GM12801 (cell line): ENCODE data around the gene ZNF143.
A peak's percentile ranks its signal among the peaks of the same experiment; 100 is the strongest.

ENCODE experiments used
- TF ChIP-seq, protein P1 (sequence below): IDR thresholded peaks from one replicate; pipeline ENCODE4 v1.5.1; 2011; ENCODE audit warnings: control low read depth; ENCODE audit not compliant: insufficient read length; ENCODE audit errors: extremely low read depth

Gene ZNF143

DNA sequence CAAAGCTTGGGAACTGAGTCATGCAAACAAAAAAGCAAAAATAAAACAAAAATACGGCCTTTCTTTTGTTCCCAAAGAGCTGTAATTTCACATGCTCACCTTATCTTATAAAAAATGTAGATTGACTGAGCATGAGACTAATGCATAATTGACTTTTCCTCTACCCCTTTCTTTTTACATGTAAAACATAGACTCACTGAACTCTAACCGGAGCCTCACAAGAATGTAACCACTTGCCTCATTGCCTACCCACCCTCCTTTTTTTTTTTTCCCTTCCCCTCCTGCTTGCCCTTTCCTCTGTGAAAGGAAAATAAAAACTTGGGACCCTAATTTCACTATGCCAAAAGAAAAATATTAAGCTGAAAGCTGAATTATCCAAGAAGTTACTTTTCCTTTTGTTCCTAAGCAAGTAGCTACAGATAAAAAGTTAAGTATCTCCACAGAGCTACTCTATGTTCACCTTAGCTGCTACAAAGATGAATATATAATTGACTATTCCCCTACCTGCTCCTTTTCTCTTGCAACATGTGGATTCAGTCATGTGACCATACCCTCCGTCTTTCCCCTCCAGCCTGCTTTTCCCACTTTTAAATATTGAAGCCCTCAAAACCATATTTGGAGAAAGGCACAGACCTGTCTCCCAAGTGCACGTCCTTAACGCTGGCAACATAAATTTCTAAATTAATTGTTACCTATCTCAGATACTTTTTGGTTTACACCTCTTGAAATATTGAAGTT is 73.1 kb downstream of the ZNF143 start:
- TF ChIP-seq, protein P1, sequence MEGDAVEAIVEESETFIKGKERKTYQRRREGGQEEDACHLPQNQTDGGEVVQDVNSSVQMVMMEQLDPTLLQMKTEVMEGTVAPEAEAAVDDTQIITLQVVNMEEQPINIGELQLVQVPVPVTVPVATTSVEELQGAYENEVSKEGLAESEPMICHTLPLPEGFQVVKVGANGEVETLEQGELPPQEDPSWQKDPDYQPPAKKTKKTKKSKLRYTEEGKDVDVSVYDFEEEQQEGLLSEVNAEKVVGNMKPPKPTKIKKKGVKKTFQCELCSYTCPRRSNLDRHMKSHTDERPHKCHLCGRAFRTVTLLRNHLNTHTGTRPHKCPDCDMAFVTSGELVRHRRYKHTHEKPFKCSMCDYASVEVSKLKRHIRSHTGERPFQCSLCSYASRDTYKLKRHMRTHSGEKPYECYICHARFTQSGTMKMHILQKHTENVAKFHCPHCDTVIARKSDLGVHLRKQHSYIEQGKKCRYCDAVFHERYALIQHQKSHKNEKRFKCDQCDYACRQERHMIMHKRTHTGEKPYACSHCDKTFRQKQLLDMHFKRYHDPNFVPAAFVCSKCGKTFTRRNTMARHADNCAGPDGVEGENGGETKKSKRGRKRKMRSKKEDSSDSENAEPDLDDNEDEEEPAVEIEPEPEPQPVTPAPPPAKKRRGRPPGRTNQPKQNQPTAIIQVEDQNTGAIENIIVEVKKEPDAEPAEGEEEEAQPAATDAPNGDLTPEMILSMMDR = no peak

- TF ChIP-seq, protein P1 = peak; percentile 55
Observed at GRCh38 chr11:9535189-9535781, 74.5 kb downstream of the ZNF143 start.

GRCh38 chr11:9538548-9538947 is 77.7 kb downstream of the ZNF143 start:
- TF ChIP-seq, protein P1 = no peak

DNA sequence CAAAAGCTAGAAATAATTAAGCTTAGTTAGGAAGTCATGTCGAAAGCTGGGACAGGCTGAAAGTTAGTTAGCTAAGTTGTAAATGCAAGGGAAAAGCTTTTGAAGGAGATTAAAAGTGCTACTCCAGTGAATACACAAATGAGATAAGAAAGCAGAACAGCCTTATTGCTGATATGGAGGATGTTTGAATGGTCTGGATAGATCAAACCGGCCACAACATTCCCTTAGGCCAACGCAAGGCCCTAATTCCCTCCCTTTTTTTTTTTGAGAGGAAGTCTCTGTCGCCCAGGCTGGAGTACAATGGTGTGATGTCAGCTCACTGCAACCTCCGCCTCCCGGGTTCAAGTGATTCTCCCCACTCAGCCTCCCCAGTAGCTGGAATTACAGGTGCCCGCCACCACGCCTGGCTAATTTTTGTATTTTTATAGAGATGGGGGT is 89.4 kb downstream of the ZNF143 start:
- TF ChIP-seq, protein P1 = no peak

- TF ChIP-seq, protein P1 = no peak
Observed at GRCh38 chr11:9561279-9561982, 100.6 kb downstream of the ZNF143 start.

DNA sequence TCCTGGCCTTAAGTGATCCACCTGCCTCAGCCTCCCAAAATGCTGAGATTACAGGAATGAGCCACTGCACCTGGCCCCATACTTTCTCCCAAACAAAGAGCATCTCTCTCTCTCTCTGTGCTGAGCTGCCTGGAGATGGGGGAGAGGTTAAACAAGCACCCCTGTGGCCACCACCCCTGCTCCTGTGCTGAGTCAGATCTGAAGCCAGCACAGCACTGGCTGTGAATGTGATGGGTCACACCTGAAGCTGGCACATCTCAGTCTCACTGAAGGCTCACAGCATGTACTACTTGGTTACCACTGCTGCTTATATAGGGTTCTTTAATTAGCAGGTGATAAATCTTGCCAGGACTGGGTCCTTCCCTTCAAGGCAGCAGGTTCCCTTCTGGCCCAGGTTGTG is 101.9 kb downstream of the ZNF143 start:
- TF ChIP-seq, protein P1 = no peak

DNA sequence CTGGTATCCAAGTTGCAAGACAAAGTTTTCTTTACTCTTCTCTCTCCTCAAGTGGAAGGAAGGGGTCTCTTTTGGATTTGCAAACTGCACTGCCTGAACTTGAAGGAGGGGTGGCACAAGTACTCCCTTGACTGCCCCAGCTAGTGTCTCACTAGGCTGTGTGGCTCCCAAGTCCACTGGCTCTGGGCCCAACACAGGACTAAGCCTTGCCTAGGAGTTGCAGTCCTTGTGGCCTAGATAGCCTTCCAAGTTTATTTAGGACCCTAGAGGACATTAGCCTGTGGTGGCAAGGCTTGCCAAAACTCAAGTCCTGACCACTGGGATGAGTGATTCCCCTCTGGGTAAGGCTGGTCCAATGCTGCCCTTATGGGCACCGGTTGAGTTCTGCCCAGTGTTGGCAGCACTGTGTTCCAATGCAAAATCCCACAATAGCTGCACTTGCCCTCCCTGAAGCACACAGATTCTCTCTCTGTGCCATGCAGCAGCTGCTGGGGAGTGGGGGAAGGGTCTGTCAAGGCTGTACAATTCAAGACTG is 102.5 kb downstream of the ZNF143 start:
- TF ChIP-seq, protein P1 = no peak
